Measurements from ENCODE around the gene WWOX. TPM values are rescaled to one million over a fixed set of nuclear protein-coding genes. Genes with fewer than 3 reads are reported as not detected.
A peak's percentile ranks its signal among the peaks of the same experiment; 100 is the strongest.

Gene WWOX
- polyA plus RNA-seq, 4 donors = 4.9 to 15.8 (median 7.0) TPM

GRCh38 chr16:79139799-79140198, 1040.3 kb downstream of the WWOX start:
- 91 to 93% (median 93%) methylated on average over 7 of the region's 7 CpGs for WGBS, 3 donors
- no peaks in the 10 kb centered on the region for H3K9me3 ChIP-seq (ENCODE audit: control insufficient read depth in 2 of 2, insufficient read depth in 1 of 2, low read depth in 1 of 2, low read length in 1 of 2)
- no peaks in the 10 kb centered on the region for H3K36me3 ChIP-seq (ENCODE audit: control insufficient read depth in 3 of 3, insufficient read depth in 2 of 3, low read depth in 1 of 3, low read length in 3 of 3)
- no peak for FAIRE-seq
- H3K27me3 ChIP-seq (ENCODE audit: control insufficient read depth in 3 of 3, insufficient read depth in 3 of 3, low read length in 3 of 3) = no peaks in the 10 kb centered on the region
- no peak overlapping the region for H3K4me3 ChIP-seq (ENCODE audit: low read depth in 1 of 3, low read length in 3 of 3)
- H3K4me1 ChIP-seq (ENCODE audit: control insufficient read depth in 3 of 3, insufficient read depth in 2 of 3, low read depth in 1 of 3, low read length in 2 of 3) = no peaks in the 10 kb centered on the region
- DNase-seq = no peak
- H3K27ac ChIP-seq (ENCODE audit: low read depth in 1 of 3, low read length in 2 of 3) = no peak overlapping the region

DNA sequence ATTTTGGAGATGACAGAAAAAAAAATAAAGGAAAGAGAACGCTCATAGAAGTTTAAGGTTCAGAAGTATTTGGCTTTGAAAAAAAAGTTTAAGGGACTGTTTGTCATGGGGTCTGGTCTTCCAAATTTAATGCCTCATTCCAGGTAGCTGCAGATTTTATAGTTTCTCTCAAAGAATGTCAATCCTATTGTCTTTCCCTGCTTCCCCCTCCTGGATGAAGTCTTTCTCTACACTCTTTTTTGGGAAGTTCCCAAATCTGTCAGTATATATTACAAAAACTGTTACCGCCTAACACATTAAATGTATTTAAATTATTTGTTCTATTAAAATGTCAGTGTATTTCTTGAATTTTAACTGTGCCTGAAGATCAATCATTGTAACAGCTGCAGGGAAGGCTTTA, 1043.6 kb downstream of the WWOX start:
- Histone ChIP-seq H3K9me3 (ENCODE audit: control insufficient read depth in 2 of 2, insufficient read depth in 1 of 2, low read depth in 1 of 2, low read length in 1 of 2) (no peaks in the 10 kb centered on the region), H3K4me3 (ENCODE audit: low read depth in 1 of 3, low read length in 3 of 3) (no peak overlapping the region), H3K4me1 (ENCODE audit: control insufficient read depth in 3 of 3, insufficient read depth in 2 of 3, low read depth in 1 of 3, low read length in 2 of 3) (no peaks in the 10 kb centered on the region), H3K27ac (ENCODE audit: low read depth in 1 of 3, low read length in 2 of 3) (no peak overlapping the region), H3K27me3 (ENCODE audit: control insufficient read depth in 3 of 3, insufficient read depth in 3 of 3, low read length in 3 of 3) (no peaks in the 10 kb centered on the region), H3K36me3 (ENCODE audit: control insufficient read depth in 3 of 3, insufficient read depth in 2 of 3, low read depth in 1 of 3, low read length in 3 of 3) (no peaks in the 10 kb centered on the region)
- 63 to 80% (median 79%) methylated on average over 2 of the region's 2 CpGs for WGBS, 3 donors
- no peak for DNase-seq
- no peak for FAIRE-seq

GRCh38 chr16:79150151-79150550, 1050.7 kb downstream of the WWOX start:
- peaks cover 4 to 15% (median 5%) of the 10 kb centered on the region in 3 donors for H3K4me1 ChIP-seq (ENCODE audit: control insufficient read depth in 3 of 3, insufficient read depth in 2 of 3, low read depth in 1 of 3, low read length in 2 of 3)
- H3K27ac ChIP-seq (ENCODE audit: low read depth in 1 of 3, low read length in 2 of 3) = peak overlapping the region in 2 of 3 donors; percentile 9 to 68
- H3K4me3 ChIP-seq (ENCODE audit: low read depth in 1 of 3, low read length in 3 of 3) = no peak overlapping the region
- no peaks in the 10 kb centered on the region for H3K27me3 ChIP-seq (ENCODE audit: control insufficient read depth in 3 of 3, insufficient read depth in 3 of 3, low read length in 3 of 3)
- FAIRE-seq (peak; percentile 73), DNase-seq (peak; percentile 85)
- H3K9me3 ChIP-seq (ENCODE audit: control insufficient read depth in 2 of 2, insufficient read depth in 1 of 2, low read depth in 1 of 2, low read length in 1 of 2) = peaks cover 0 to 5% of the 10 kb centered on the region in 2 donors
- 0 to 29% (median 25%) methylated on average over 1 of the region's 1 CpG for WGBS, 3 donors
- no peaks in the 10 kb centered on the region for H3K36me3 ChIP-seq (ENCODE audit: control insufficient read depth in 3 of 3, insufficient read depth in 2 of 3, low read depth in 1 of 3, low read length in 3 of 3)

DNA sequence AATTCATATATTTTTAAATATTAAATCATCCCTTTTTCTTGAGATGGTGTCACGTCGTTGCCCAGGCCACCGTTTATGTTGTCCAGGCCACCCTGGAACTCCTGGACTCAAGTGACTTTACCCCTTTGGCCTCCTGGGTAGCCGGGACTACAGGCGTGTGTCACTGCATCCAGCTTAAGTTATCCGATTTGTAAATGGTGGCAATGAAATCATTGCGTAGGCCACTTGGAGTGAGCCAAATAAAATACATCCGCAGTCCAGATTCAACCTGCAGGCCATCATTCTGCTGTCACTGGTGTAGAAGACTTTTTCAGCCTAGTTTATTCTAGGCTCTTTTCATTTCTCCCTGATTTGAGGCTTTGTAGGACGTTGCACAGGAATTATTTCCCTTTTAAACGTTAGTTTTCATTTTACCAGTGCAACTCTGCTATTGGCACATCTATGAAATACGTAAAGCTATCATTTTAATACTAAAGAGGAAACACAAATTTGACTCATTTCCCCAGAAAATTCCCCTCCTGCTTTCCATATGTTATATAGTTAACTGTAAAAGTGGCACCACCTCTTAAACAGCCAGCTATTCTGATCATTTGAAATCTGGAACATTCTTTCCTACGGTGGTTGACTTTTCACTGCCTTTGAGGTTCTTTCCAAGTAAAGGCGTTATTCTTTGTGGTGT, 1051.3 kb downstream of the WWOX start:
- Histone ChIP-seq H3K27me3 (ENCODE audit: control insufficient read depth in 3 of 3, insufficient read depth in 3 of 3, low read length in 3 of 3) (no peaks in the 10 kb centered on the region), H3K9me3 (ENCODE audit: control insufficient read depth in 2 of 2, insufficient read depth in 1 of 2, low read depth in 1 of 2, low read length in 1 of 2) (peaks cover 0 to 5% of the 10 kb centered on the region in 2 donors), H3K4me1 (ENCODE audit: control insufficient read depth in 3 of 3, insufficient read depth in 2 of 3, low read depth in 1 of 3, low read length in 2 of 3) (peaks cover 4 to 15% (median 5%) of the 10 kb centered on the region in 3 donors), H3K27ac (ENCODE audit: low read depth in 1 of 3, low read length in 2 of 3) (peak overlapping the region in 1 of 3 donors; percentile 19), H3K36me3 (ENCODE audit: control insufficient read depth in 3 of 3, insufficient read depth in 2 of 3, low read depth in 1 of 3, low read length in 3 of 3) (no peaks in the 10 kb centered on the region), H3K4me3 (ENCODE audit: low read depth in 1 of 3, low read length in 3 of 3) (no peak overlapping the region)
- DNase-seq = peak in 1 of 2 donors; percentile 37
- FAIRE-seq = no peak
- WGBS, 3 donors = 54 to 70% (median 62%) methylated on average over 13 of the region's 13 CpGs

DNA sequence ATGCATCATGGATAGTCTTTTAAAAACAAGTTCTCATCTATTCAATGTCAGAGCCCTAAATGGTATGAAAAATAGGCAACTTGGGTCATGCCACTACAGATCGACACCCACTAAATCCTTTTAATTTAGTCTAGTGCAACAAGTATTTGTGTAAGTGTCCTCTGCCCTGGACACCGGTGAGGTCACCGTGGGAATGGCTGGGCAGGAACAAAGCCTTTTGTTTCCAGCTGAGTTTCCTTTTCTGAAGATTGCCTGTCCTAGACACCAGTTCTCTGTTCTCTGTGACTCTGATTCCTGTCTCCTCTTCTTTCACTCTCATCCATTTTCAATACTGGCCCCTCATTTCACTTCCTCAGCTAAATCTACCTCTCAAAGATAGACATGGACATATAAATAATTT, 1054.6 kb downstream of the WWOX start:
- Histone ChIP-seq H3K27ac (ENCODE audit: low read depth in 1 of 3, low read length in 2 of 3) (no peak overlapping the region), H3K9me3 (ENCODE audit: control insufficient read depth in 2 of 2, insufficient read depth in 1 of 2, low read depth in 1 of 2, low read length in 1 of 2) (peaks cover 0 to 5% of the 10 kb centered on the region in 2 donors), H3K4me3 (ENCODE audit: low read depth in 1 of 3, low read length in 3 of 3) (no peak overlapping the region), H3K36me3 (ENCODE audit: control insufficient read depth in 3 of 3, insufficient read depth in 2 of 3, low read depth in 1 of 3, low read length in 3 of 3) (no peaks in the 10 kb centered on the region), H3K27me3 (ENCODE audit: control insufficient read depth in 3 of 3, insufficient read depth in 3 of 3, low read length in 3 of 3) (no peaks in the 10 kb centered on the region), H3K4me1 (ENCODE audit: control insufficient read depth in 3 of 3, insufficient read depth in 2 of 3, low read depth in 1 of 3, low read length in 2 of 3) (peaks cover 4 to 15% (median 5%) of the 10 kb centered on the region in 3 donors)
- FAIRE-seq = no peak
- WGBS, 3 donors = 44 to 59% (median 54%) methylated on average over 3 of the region's 3 CpGs
- no peak for DNase-seq

DNA sequence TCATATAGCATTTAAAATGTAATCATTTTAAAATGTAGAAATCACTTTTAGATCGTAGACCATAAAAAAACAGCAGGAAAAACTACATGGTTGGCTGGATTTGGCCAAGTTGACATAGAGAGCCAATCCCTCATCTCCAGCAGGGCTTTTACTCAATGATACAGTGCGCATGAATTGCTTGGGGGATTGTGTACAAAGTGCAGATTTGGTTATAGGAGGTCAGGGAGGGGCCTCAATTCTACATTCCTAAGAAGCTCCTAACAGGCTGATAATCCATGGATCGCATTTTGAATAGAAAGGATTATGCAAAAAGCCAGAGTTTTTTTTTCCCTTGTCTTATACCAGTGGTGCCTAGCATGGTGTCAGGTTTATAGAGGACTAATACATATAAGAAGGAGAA, 1056.0 kb downstream of the WWOX start:
- no peak for FAIRE-seq

GRCh38 chr16:79155904-79156303, 1056.5 kb downstream of the WWOX start:
- Histone ChIP-seq H3K36me3 (ENCODE audit: control insufficient read depth in 3 of 3, insufficient read depth in 2 of 3, low read depth in 1 of 3, low read length in 3 of 3) (no peaks in the 10 kb centered on the region), H3K27ac (ENCODE audit: low read depth in 1 of 3, low read length in 2 of 3) (no peak overlapping the region), H3K4me3 (ENCODE audit: low read depth in 1 of 3, low read length in 3 of 3) (no peak overlapping the region), H3K27me3 (ENCODE audit: control insufficient read depth in 3 of 3, insufficient read depth in 3 of 3, low read length in 3 of 3) (no peaks in the 10 kb centered on the region), H3K9me3 (ENCODE audit: control insufficient read depth in 2 of 2, insufficient read depth in 1 of 2, low read depth in 1 of 2, low read length in 1 of 2) (no peaks in the 10 kb centered on the region), H3K4me1 (ENCODE audit: control insufficient read depth in 3 of 3, insufficient read depth in 2 of 3, low read depth in 1 of 3, low read length in 2 of 3) (peaks cover 0 to 3% (median 0%) of the 10 kb centered on the region in 3 donors)
- 76 to 78% (median 77%) methylated on average over 4 of the region's 4 CpGs for WGBS, 3 donors
- no peak for FAIRE-seq
- no peak for DNase-seq

More for the DNA sequence above, 1056.0 kb downstream of the WWOX start:
- H3K27ac ChIP-seq (ENCODE audit: low read depth in 1 of 3, low read length in 2 of 3) = no peak overlapping the region
- no peak for DNase-seq
- H3K4me3 ChIP-seq (ENCODE audit: low read depth in 1 of 3, low read length in 3 of 3) = no peak overlapping the region
- peaks cover 0 to 7% (median 0%) of the 10 kb centered on the region in 3 donors for H3K4me1 ChIP-seq (ENCODE audit: control insufficient read depth in 3 of 3, insufficient read depth in 2 of 3, low read depth in 1 of 3, low read length in 2 of 3)
- no peaks in the 10 kb centered on the region for H3K27me3 ChIP-seq (ENCODE audit: control insufficient read depth in 3 of 3, insufficient read depth in 3 of 3, low read length in 3 of 3)
- H3K9me3 ChIP-seq (ENCODE audit: control insufficient read depth in 2 of 2, insufficient read depth in 1 of 2, low read depth in 1 of 2, low read length in 1 of 2) = no peaks in the 10 kb centered on the region
- 73 to 96% (median 95%) methylated on average over 3 of the region's 3 CpGs for WGBS, 3 donors
- H3K36me3 ChIP-seq (ENCODE audit: control insufficient read depth in 3 of 3, insufficient read depth in 2 of 3, low read depth in 1 of 3, low read length in 3 of 3) = no peaks in the 10 kb centered on the region

GRCh38 chr16:79156761-79157160, 1057.3 kb downstream of the WWOX start:
- DNase-seq (no peak), FAIRE-seq (no peak)
- H3K27me3 ChIP-seq (ENCODE audit: control insufficient read depth in 3 of 3, insufficient read depth in 3 of 3, low read length in 3 of 3) = no peaks in the 10 kb centered on the region
- 33 to 58% (median 44%) methylated on average over 1 of the region's 1 CpG for WGBS, 3 donors
- no peaks in the 10 kb centered on the region for H3K4me1 ChIP-seq (ENCODE audit: control insufficient read depth in 3 of 3, insufficient read depth in 2 of 3, low read depth in 1 of 3, low read length in 2 of 3)
- no peaks in the 10 kb centered on the region for H3K9me3 ChIP-seq (ENCODE audit: control insufficient read depth in 2 of 2, insufficient read depth in 1 of 2, low read depth in 1 of 2, low read length in 1 of 2)
- no peaks in the 10 kb centered on the region for H3K36me3 ChIP-seq (ENCODE audit: control insufficient read depth in 3 of 3, insufficient read depth in 2 of 3, low read depth in 1 of 3, low read length in 3 of 3)
- no peak overlapping the region for H3K4me3 ChIP-seq (ENCODE audit: low read depth in 1 of 3, low read length in 3 of 3)
- no peak overlapping the region for H3K27ac ChIP-seq (ENCODE audit: low read depth in 1 of 3, low read length in 2 of 3)

DNA sequence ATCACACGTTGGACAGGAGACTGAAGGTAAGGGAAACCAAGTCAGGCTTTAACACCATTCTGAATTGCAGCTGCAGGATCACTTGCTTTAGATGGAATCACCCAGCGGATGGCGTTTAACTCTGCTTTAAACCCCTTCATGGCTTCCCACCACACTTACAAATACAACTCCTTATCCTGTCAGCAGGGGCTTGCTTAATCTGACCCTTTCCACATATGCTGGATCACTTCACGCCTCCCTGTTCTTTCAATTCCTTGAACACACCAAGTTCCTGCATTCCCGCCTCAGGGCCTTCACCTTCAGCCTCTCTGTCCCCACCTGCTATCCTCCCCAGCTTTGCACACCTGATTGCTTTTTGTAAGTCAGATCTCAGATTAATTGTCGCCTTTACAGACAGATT, 1058.9 kb downstream of the WWOX start:
- Histone ChIP-seq H3K27ac (ENCODE audit: low read depth in 1 of 3, low read length in 2 of 3) (no peak overlapping the region), H3K9me3 (ENCODE audit: control insufficient read depth in 2 of 2, insufficient read depth in 1 of 2, low read depth in 1 of 2, low read length in 1 of 2) (no peaks in the 10 kb centered on the region), H3K4me1 (ENCODE audit: control insufficient read depth in 3 of 3, insufficient read depth in 2 of 3, low read depth in 1 of 3, low read length in 2 of 3) (peaks cover 0 to 8% (median under 1%) of the 10 kb centered on the region in 3 donors), H3K4me3 (ENCODE audit: low read depth in 1 of 3, low read length in 3 of 3) (no peak overlapping the region), H3K36me3 (ENCODE audit: control insufficient read depth in 3 of 3, insufficient read depth in 2 of 3, low read depth in 1 of 3, low read length in 3 of 3) (no peaks in the 10 kb centered on the region), H3K27me3 (ENCODE audit: control insufficient read depth in 3 of 3, insufficient read depth in 3 of 3, low read length in 3 of 3) (no peaks in the 10 kb centered on the region)
- 93 to 95% (median 94%) methylated on average over 6 of the region's 6 CpGs for WGBS, 3 donors
- no peak for DNase-seq
- FAIRE-seq = no peak
